ENCODE results near the gene VTA1. TPM values are rescaled to one million over a fixed set of nuclear protein-coding genes. Genes with fewer than 3 reads are reported as not detected.

The VTA1 gene
- total RNA-seq, 2 experiments from 2014 or later, result 37.9 to 51.0 TPM

DNA sequence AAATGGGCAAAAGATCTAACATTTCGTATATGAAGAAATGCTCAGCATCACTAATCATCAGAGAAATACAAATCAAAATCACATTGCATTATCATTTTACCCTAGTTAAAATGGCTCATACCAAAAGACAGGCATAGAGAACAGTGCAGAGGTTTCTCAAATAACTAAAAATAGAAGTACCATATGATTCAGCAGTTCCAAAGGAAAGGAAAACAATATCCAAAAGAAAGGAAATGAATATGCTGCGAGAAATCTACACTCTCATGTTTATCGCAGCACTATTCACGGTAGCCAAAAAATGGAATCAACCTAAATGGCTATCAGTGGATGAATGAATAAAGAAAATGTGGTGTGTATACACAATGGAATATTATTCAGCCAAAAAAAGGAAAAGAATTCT, 63.5 kb downstream of the VTA1 start:
- CTCF ChIA-PET (ENCODE audit: unreplicated experiment), result no interaction called here
- no TSS peak for BruUV-seq (replicated peaks)
- Histone ChIP-seq H3K36me3 (ENCODE audit: insufficient read depth, low read length) (peaks cover 86% of the 10 kb centered on the region), H3K4me2 (ENCODE audit: low read length) (no peak overlapping the region), H3K27ac (ENCODE audit: low read depth, low read length, poor library complexity, severe bottlenecking) (no peak overlapping the region), H3K9me3 (ENCODE audit: low read length) (peaks cover 12% of the 10 kb centered on the region; the same call in 1 of the 2 replicates), H4K20me1 (ENCODE audit: insufficient read depth, low read length) (no peaks in the 10 kb centered on the region; the same call in 1 of the 2 replicates), H3K9me2 (ENCODE audit: insufficient read depth, low read length) (no peaks in the 10 kb centered on the region), H3K79me2 (ENCODE audit: insufficient read depth, low read depth, low read length) (no peaks in the 10 kb centered on the region), H3K4me3 (ENCODE audit: low read depth, low read length, poor library complexity, severe bottlenecking) (no peak overlapping the region), H2AFZ (ENCODE audit: low read length) (no peak overlapping the region), H3K4me1 (ENCODE audit: insufficient read depth, low read length, poor library complexity, severe bottlenecking) (no peaks in the 10 kb centered on the region)
- TF ChIP-seq, protein P1, sequence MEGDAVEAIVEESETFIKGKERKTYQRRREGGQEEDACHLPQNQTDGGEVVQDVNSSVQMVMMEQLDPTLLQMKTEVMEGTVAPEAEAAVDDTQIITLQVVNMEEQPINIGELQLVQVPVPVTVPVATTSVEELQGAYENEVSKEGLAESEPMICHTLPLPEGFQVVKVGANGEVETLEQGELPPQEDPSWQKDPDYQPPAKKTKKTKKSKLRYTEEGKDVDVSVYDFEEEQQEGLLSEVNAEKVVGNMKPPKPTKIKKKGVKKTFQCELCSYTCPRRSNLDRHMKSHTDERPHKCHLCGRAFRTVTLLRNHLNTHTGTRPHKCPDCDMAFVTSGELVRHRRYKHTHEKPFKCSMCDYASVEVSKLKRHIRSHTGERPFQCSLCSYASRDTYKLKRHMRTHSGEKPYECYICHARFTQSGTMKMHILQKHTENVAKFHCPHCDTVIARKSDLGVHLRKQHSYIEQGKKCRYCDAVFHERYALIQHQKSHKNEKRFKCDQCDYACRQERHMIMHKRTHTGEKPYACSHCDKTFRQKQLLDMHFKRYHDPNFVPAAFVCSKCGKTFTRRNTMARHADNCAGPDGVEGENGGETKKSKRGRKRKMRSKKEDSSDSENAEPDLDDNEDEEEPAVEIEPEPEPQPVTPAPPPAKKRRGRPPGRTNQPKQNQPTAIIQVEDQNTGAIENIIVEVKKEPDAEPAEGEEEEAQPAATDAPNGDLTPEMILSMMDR (conservative IDR thresholded peaks at IDR 0.05; ENCODE audit: low read length), result no peak
- no peak for TF ChIP-seq EZH2phosphoT487 (IDR thresholded peaks at IDR 0.05; ENCODE audit: borderline replicate concordance, low read depth, low read length)
- no peak for DNase-seq (ENCODE audit: low spot score)
- intact Hi-C loops (cut with micrococcal nuclease; ENCODE audit: unreplicated experiment), result no loop called here
- POLR2A ChIA-PET, result no interaction called here

GRCh38 chr6:142213402-142213801, 66.3 kb downstream of the VTA1 start:
- DNase-seq (ENCODE audit: low spot score), result peak; percentile 20
- Histone ChIP-seq H3K79me2 (ENCODE audit: insufficient read depth, low read depth, low read length) (no peaks in the 10 kb centered on the region), H3K4me1 (ENCODE audit: insufficient read depth, low read length, poor library complexity, severe bottlenecking) (no peaks in the 10 kb centered on the region), H3K36me3 (ENCODE audit: insufficient read depth, low read length) (peaks cover 59% of the 10 kb centered on the region), H3K27ac (ENCODE audit: low read depth, low read length, poor library complexity, severe bottlenecking) (no peak overlapping the region), H3K4me3 (ENCODE audit: low read depth, low read length, poor library complexity, severe bottlenecking) (no peak overlapping the region), H3K9me3 (ENCODE audit: low read length) (peaks cover 12% of the 10 kb centered on the region; the same call in 1 of the 2 replicates), H3K9me2 (ENCODE audit: insufficient read depth, low read length) (no peaks in the 10 kb centered on the region), H4K20me1 (ENCODE audit: insufficient read depth, low read length) (no peaks in the 10 kb centered on the region), H2AFZ (ENCODE audit: low read length) (no peak overlapping the region), H3K4me2 (ENCODE audit: low read length) (no peak overlapping the region)
- no TSS peak for BruUV-seq (replicated peaks)
- intact Hi-C loops (cut with micrococcal nuclease; ENCODE audit: unreplicated experiment), result no loop called here
- TF ChIP-seq, protein P1 (conservative IDR thresholded peaks at IDR 0.05; ENCODE audit: low read length), result no peak
- no peak for TF ChIP-seq EZH2phosphoT487 (IDR thresholded peaks at IDR 0.05; ENCODE audit: borderline replicate concordance, low read depth, low read length)
- ChIA-PET POLR2A (no interaction called here), CTCF (ENCODE audit: unreplicated experiment) (no interaction called here)

DNA sequence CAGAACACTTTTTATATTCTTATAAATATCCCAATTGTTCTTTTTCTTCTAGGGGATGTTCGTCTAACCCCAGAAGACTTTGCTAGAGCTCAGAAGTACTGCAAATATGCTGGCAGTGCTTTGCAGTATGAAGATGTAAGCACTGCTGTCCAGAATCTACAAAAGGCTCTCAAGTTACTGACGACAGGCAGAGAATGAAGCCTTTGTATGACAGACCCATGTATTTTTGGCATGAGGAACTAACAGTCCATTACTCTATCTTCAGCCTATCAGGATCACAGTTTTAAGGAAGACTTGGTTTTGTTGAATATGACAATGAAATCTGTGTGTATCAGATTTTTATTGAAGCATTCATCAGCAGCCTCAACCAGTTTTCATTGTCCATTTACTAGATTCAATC, 71.4 kb downstream of the VTA1 start:
- intact Hi-C loops (cut with micrococcal nuclease; ENCODE audit: unreplicated experiment), result no loop called here
- TF ChIP-seq EZH2phosphoT487 (IDR thresholded peaks at IDR 0.05; ENCODE audit: borderline replicate concordance, low read depth, low read length), result no peak
- TF ChIP-seq, protein P1 (conservative IDR thresholded peaks at IDR 0.05; ENCODE audit: low read length), result no peak

More for the DNA sequence above, 71.4 kb downstream of the VTA1 start:
- no peak overlapping the region for H3K4me2 ChIP-seq (ENCODE audit: low read length)
- no peak overlapping the region for H3K4me3 ChIP-seq (ENCODE audit: low read depth, low read length, poor library complexity, severe bottlenecking)
- no peaks in the 10 kb centered on the region for H3K4me1 ChIP-seq (ENCODE audit: insufficient read depth, low read length, poor library complexity, severe bottlenecking)
- no peaks in the 10 kb centered on the region for H4K20me1 ChIP-seq (ENCODE audit: insufficient read depth, low read length)
- no peak overlapping the region for H2AFZ ChIP-seq (ENCODE audit: low read length)
- no TSS peak for BruUV-seq (replicated peaks)
- H3K9me2 ChIP-seq (ENCODE audit: insufficient read depth, low read length), result no peaks in the 10 kb centered on the region
- CTCF ChIA-PET (ENCODE audit: unreplicated experiment), result no interaction called here
- no peak for DNase-seq (ENCODE audit: low spot score)
- no peaks in the 10 kb centered on the region for H3K79me2 ChIP-seq (ENCODE audit: insufficient read depth, low read depth, low read length)
- H3K9me3 ChIP-seq (ENCODE audit: low read length), result peaks cover 3% of the 10 kb centered on the region; the same call in 1 of the 2 replicates
- POLR2A ChIA-PET, result no interaction called here
- peaks cover 32% of the 10 kb centered on the region for H3K36me3 ChIP-seq (ENCODE audit: insufficient read depth, low read length)
- H3K27ac ChIP-seq (ENCODE audit: low read depth, low read length, poor library complexity, severe bottlenecking), result no peak overlapping the region
